Fibroblast of villous mesenchyme (primary cell): ENCODE data around the gene NFIA. TPM values are rescaled to one million over a fixed set of nuclear protein-coding genes. Genes with fewer than 3 reads are reported as not detected.

Source experiments
- DNase-seq: peaks from one replicate; pipeline ENCODE4 v3.0.0-alpha.2; 2010; ENCODE audit warnings: low read depth
- H3K4me3 ChIP-seq: 2 replicates; pipeline ENCODE4 v1.5.1; 2011; ENCODE audit warnings: low read depth, mild to moderate bottlenecking, low read length
- total RNA-seq: library from RNA; depleted of rRNA; stranded (reverse); fragments of >200 nt; gene quantifications from 2 replicates; pipeline ENCODE4 v1.2.3, GENCODE V29; 2012
- TF ChIP-seq, protein P1 (sequence below): IDR thresholded peaks from 2 replicates; pipeline ENCODE4 v1.5.1; 2012; ENCODE audit warnings: low read depth, mild to moderate bottlenecking, low read length; ENCODE audit not compliant: insufficient read depth

NFIA gene
- total RNA-seq, 1 donor = 10.4 TPM

DNA sequence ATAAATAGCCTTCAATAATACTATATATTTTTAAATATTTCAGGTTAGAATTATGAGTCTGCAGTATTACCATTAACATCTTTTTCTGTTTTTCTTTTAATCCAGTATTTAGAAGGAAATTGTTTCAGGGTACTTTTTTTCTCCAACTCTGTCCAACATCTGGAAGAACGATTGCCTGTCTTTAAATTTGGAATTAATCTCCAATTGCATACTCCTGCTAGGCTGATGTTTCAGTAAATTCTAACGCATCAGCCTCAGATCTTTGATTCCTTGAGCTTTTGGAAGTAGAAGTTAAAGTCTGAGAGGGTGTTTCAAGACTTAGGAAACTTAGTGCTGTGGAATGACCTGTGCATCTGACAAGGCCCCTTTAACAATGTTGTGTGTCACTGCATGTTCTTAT lies 20.3 kb downstream of the NFIA start:
- TF ChIP-seq, protein P1, sequence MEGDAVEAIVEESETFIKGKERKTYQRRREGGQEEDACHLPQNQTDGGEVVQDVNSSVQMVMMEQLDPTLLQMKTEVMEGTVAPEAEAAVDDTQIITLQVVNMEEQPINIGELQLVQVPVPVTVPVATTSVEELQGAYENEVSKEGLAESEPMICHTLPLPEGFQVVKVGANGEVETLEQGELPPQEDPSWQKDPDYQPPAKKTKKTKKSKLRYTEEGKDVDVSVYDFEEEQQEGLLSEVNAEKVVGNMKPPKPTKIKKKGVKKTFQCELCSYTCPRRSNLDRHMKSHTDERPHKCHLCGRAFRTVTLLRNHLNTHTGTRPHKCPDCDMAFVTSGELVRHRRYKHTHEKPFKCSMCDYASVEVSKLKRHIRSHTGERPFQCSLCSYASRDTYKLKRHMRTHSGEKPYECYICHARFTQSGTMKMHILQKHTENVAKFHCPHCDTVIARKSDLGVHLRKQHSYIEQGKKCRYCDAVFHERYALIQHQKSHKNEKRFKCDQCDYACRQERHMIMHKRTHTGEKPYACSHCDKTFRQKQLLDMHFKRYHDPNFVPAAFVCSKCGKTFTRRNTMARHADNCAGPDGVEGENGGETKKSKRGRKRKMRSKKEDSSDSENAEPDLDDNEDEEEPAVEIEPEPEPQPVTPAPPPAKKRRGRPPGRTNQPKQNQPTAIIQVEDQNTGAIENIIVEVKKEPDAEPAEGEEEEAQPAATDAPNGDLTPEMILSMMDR = no peak
- no peak for DNase-seq
- no peak overlapping the region for H3K4me3 ChIP-seq

DNA sequence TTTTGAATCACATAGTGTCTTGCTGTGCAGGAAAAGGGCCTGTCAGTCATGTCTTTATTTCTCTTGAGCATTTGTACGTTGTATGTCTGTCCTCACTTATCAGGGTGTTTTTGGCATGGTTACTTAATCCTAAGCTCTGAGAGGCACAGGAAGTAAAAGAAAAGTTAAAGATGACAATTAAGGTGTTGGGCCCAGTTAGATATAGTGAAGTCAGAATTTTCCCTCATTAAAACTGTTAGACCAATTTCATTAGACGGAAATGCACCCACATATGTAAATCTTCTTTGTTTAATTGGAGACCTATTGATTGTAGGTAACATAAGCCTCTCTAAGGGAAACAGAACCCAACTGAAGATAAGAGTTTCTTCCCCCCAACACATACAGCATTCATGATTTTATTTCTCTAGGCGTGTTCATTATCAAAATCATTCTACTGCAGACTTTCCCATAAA lies 21.9 kb downstream of the NFIA start:
- TF ChIP-seq, protein P1 = no peak
- H3K4me3 ChIP-seq = no peak overlapping the region
- DNase-seq = no peak

DNA sequence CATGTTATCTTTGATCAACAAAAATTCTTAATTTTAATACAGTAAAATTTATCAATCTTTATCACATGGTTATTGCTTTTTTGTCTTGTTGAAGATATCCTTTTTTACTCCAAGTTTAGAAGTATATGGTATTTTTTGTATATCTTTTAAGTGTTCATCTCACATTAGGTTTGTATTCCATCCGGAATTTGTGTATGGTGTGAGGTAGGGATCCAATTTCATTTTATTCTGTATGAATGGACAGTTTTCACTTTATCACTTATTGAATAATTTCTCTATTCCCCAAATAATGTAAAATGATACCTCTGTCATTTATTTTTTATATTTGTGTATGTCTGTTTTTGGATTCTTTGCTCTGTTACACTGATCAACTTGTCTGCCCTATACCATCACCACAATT lies 25.3 kb downstream of the NFIA start:
- H3K4me3 ChIP-seq = no peak overlapping the region
- TF ChIP-seq, protein P1 = no peak
- no peak for DNase-seq

DNA sequence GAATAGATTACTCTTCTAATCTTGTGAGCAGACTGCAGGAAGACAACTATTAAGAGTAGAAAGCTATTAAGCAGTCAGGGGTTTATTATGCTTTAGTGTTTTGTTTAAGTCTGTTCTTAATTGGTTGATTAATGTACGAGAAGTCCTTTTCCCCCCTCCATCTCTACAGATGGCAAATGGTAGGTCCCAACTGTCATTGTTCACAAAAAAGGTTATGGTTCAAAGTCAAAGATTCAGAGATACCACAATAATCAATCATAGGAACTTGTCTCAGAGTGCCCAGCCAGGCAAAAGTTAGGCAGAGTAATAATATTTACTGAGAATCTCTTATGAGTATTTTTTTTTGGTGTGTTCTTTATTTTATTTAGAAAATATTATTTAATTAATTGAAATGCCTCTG lies 26.8 kb downstream of the NFIA start:
- no peak for DNase-seq
- TF ChIP-seq, protein P1 = no peak
- H3K4me3 ChIP-seq = no peak overlapping the region

DNA sequence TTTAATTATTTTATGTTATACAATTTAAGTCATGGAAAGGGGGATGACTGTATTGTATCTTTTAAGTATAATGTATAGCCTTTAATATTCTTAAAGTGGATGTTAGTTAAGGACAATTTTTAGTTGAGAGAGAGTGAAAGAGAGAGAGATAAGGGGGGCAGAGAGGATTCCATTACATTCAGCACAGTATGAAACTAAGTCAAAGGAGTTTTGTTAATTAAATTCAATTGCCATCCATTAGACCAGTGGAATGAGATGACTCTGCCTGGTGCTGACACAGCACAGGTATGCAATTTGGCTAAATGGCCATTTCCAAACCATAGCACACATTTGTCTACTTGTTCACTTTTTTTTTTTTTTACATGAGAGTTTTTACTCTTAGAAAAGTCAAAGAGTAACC lies 27.5 kb downstream of the NFIA start:
- TF ChIP-seq, protein P1 = no peak
- DNase-seq = no peak
- H3K4me3 ChIP-seq = no peak overlapping the region

DNA sequence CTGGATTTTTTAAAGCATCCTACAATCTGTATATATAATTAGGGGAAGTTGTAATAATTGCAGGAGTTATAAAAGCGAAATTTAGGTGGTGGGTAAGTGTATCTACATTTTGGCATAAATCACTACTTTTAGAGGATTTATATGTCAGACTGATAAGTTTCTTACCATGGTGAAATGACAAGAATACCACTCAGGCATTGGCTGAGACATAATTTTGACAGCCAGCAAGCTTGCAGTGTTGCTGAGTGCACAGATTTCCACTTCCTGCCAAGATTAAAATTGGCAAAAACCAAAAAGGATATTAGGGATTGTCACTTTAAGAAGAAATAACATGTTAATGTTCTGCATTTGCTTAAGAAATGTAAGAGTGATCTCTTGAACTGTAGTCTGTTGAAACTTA lies 28.2 kb downstream of the NFIA start:
- no peak for DNase-seq
- no peak overlapping the region for H3K4me3 ChIP-seq
- TF ChIP-seq, protein P1 = no peak

DNA sequence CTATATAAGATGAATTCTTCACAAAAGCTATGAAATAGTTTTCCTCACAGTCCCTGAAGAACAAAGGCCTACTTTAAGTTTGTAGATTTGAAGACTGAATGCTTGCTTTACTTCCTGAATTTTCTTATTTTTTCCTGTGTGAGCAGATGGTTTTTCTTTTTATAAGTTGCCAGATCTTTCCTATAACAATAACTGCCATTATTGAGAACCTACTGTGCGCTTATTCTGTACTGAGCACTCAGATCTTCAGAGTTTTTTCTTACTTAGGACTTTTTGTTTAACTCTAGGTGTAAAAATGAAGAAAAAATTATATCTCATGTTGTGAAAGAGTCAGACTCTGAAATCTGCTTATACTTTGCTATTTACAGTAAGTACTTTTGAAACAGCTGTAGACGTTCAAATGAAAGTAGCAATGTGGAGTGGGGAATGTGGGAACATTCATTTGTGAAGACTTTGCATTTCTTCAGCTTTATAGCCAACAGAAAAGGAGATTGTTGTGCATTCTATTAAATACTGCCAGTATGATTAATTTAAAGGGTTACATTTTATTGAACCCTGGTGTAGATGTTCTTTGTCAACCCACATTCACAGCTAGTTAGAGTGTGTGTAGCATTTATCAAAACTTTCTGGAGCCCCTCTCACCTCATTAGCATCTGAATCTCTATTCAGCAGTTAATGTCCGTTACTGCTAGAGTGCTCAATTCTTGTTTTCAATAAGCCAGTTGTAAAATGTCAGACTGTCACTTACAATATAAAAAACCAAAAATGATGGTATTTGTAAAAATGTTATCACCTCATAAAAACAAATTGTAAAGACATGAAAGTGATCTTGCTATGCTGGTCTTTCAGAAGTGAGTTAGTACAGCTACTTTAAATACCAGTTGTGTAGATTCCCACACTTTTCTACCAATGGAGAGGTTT lies 29.0 kb downstream of the NFIA start:
- TF ChIP-seq, protein P1 = no peak
- H3K4me3 ChIP-seq = no peak overlapping the region
- peak; percentile 78 for DNase-seq
